Liver (tissue), 9 donors: Measurements from ENCODE around the gene PNKP. TPM values are rescaled to one million over a fixed set of nuclear protein-coding genes. Genes with fewer than 3 reads are reported as not detected.

Source experiments
- DNase-seq: peaks from one replicate; pipeline ENCODE4 v3.0.0-alpha.2; 2017; ENCODE audit warnings: low spot score
- H3K27ac ChIP-seq, 2 donors: one replicate each; pipeline ENCODE4 v1.7.0; 2013; ENCODE audit warnings: inconsistent platforms in 2 of 2, low read length in 2 of 2, control low read depth in 1 of 2, low read depth in 1 of 2, mild to moderate bottlenecking in 1 of 2
- H3K27me3 ChIP-seq, 4 donors: one replicate each; pipeline versions ENCODE4 v1.6.1 to v1.7.0; 2013; ENCODE audit warnings: low read length in 3 of 4, inconsistent platforms in 1 of 4, mild to moderate bottlenecking in 1 of 4, moderate library complexity in 1 of 4; ENCODE audit not compliant: control insufficient read depth in 4 of 4, insufficient read depth in 4 of 4
- H3K36me3 ChIP-seq, 4 donors: one replicate each; pipeline versions ENCODE4 v1.6.1 to v1.7.0; 2013; ENCODE audit warnings: low read length in 3 of 4, mild to moderate bottlenecking in 3 of 4, low read depth in 1 of 4, moderate library complexity in 1 of 4; ENCODE audit not compliant: control insufficient read depth in 4 of 4, insufficient read depth in 3 of 4
- H3K4me1 ChIP-seq, 4 donors: one replicate each; pipeline versions ENCODE4 v1.6.1 to v1.7.0; 2013; ENCODE audit warnings: low read length in 3 of 4, mild to moderate bottlenecking in 3 of 4, moderate library complexity in 1 of 4; ENCODE audit not compliant: control insufficient read depth in 4 of 4, insufficient read depth in 4 of 4
- H3K4me3 ChIP-seq, 3 donors: one replicate each; pipeline versions ENCODE4 v1.6.1 to v1.7.0; 2013; ENCODE audit warnings: low read length in 3 of 3, control low read depth in 1 of 3, low read depth in 1 of 3, mild to moderate bottlenecking in 1 of 3
- H3K9ac ChIP-seq, 2 donors: one replicate each; pipeline ENCODE4 v1.7.0; 2013; ENCODE audit warnings: low read length in 2 of 2, mild to moderate bottlenecking in 2 of 2, moderate library complexity in 2 of 2, control low read depth in 1 of 2, low read depth in 1 of 2
- H3K9me3 ChIP-seq, 4 donors: one replicate each; pipeline versions ENCODE4 v1.6.1 to v1.7.0; 2013; ENCODE audit warnings: low read length in 3 of 4; ENCODE audit not compliant: control insufficient read depth in 4 of 4
- ATF3 ChIP-seq: IDR thresholded peaks from 2 replicates; pipeline ENCODE4 v1.6.1; 2016; ENCODE audit warnings: antibody characterized with exemption
- CTCF ChIP-seq: fragments of 150-350 bp; IDR thresholded peaks from 2 replicates; pipeline ENCODE4 v1.5.1; 2017; ENCODE audit warnings: improper control_type of control experiment, low read depth, low read length; ENCODE audit not compliant: missing input control
- EGR1 ChIP-seq, 2 donors: IDR thresholded peaks; 2 replicates each; pipeline ENCODE4 v1.6.1; 2016 to 2018; ENCODE audit warnings: antibody characterized with exemption in 2 of 2, low read depth in 2 of 2
- FOXA1 ChIP-seq: IDR thresholded peaks from 2 replicates; pipeline ENCODE4 v1.6.1; 2016; ENCODE audit warnings: antibody characterized with exemption
- FOXA2 ChIP-seq: IDR thresholded peaks from 2 replicates; pipeline ENCODE4 v1.6.1; 2016; ENCODE audit warnings: antibody characterized with exemption
- GABPA ChIP-seq, 2 donors: IDR thresholded peaks in 1 of 2; conservative IDR thresholded peaks in 1 of 2; 2 replicates each; pipeline ENCODE4 v1.6.1; 2016; ENCODE audit warnings: antibody characterized with exemption in 2 of 2, mild to moderate bottlenecking in 1 of 2, moderate library complexity in 1 of 2
- HNF4A ChIP-seq, 2 donors: conservative IDR thresholded peaks; 2 replicates each; pipeline ENCODE4 v1.6.1; 2016; ENCODE audit warnings: antibody characterized with exemption in 2 of 2, mild to moderate bottlenecking in 2 of 2
- HNF4G ChIP-seq: IDR thresholded peaks from 2 replicates; pipeline ENCODE4 v1.6.1; 2016; ENCODE audit warnings: antibody characterized with exemption
- JUND ChIP-seq, 2 donors: IDR thresholded peaks; 2 replicates each; pipeline ENCODE4 v1.6.1; 2016; ENCODE audit warnings: antibody characterized with exemption in 2 of 2
- MAX ChIP-seq: IDR thresholded peaks from 2 replicates; pipeline ENCODE4 v1.6.1; 2016; ENCODE audit warnings: antibody characterized with exemption
- NR2F2 ChIP-seq: IDR thresholded peaks from 2 replicates; pipeline ENCODE4 v1.6.1; 2016; ENCODE audit warnings: antibody characterized with exemption
- RAD21 ChIP-seq, 2 donors: IDR thresholded peaks; 2 replicates each; pipeline ENCODE4 v1.6.1; 2016; ENCODE audit warnings: antibody characterized with exemption in 2 of 2, mild to moderate bottlenecking in 2 of 2
- REST ChIP-seq: IDR thresholded peaks from 2 replicates; pipeline ENCODE4 v1.6.1; 2016; ENCODE audit warnings: antibody characterized with exemption, mild to moderate bottlenecking
- RXRA ChIP-seq, 2 donors: IDR thresholded peaks; 2 replicates each; pipeline ENCODE4 v1.6.1; 2017 to 2018; ENCODE audit warnings: antibody characterized with exemption in 2 of 2, mild to moderate bottlenecking in 1 of 2
- SP1 ChIP-seq: IDR thresholded peaks from 2 replicates; pipeline ENCODE4 v1.6.1; 2018; ENCODE audit warnings: antibody characterized with exemption, mild to moderate bottlenecking
- TAF1 ChIP-seq: conservative IDR thresholded peaks from 2 replicates; pipeline ENCODE4 v1.6.1; 2016; ENCODE audit warnings: antibody characterized with exemption, mild to moderate bottlenecking
- YY1 ChIP-seq: IDR thresholded peaks from 2 replicates; pipeline ENCODE4 v1.6.1; 2016; ENCODE audit warnings: antibody characterized with exemption, mild to moderate bottlenecking
- ZBTB33 ChIP-seq: IDR thresholded peaks from 2 replicates; pipeline ENCODE4 v1.6.1; 2016; ENCODE audit warnings: antibody characterized with exemption
- WGBS: extraction: QIAGEN DNeasy Blood & Tissue Kit; methylation state at CpG from one replicate; pipeline ENCODE4 v1.1.7; 2013; 5-methylcytosine and 5-hydroxymethylcytosine counted together
- polyA plus RNA-seq, 2 donors: library from polyadenylated mRNA; stranded (reverse) in 1 of 2; unstranded in 1 of 2; fragments of 200-250 nt in 1 of 2; fragments of >200 nt in 1 of 2; fragmentation: Nextera tagmentation in 1 of 2; extraction: Ambion mirVana in 1 of 2; gene quantifications; one replicate each; pipeline versions ENCODE4 v1.2.1 to v1.2.3, GENCODE V29; 2013 to 2015
- total RNA-seq, 2 donors: library from RNA; depleted of rRNA; stranded (reverse); fragments of >200 nt; gene quantifications; one replicate each; pipeline ENCODE4 v1.2.3, GENCODE V29; 2014
- donor health status: healthy.
- donor health status: healthy.
- donor health status: healthy.
- donor health status: healthy.
- donor health status: healthy.

Gene PNKP
- total and polyA plus RNA-seq, 4 donors: 17.3 to 30.9 (median 19.8) TPM

GRCh38 chr19:49814010-49814409 is 53.4 kb downstream of the PNKP start (continued):
- TF ChIP-seq REST (no peak), NR2F2 (no peak), YY1 (no peak), RAD21 (IDR thresholded peaks at IDR 0.05) (no peak), GABPA (IDR thresholded peaks at IDR 0.05 in 1 of 2, conservative IDR thresholded peaks at IDR 0.05 in 1 of 2) (no peak), FOXA2 (no peak), ZBTB33 (no peak)

- peak within 1 kb of the TSS; percentile 37 to 86 for H3K9ac ChIP-seq
- WGBS: 2% methylated on average over 45 of the region's 45 CpGs
- H3K27ac ChIP-seq: peak within 1 kb of the TSS; percentile 81 to 82
- peak; percentile 93 for DNase-seq
- H3K27me3 ChIP-seq: no peaks in the 10 kb centered on the region
- H3K4me3 ChIP-seq: peak within 1 kb of the TSS; percentile 71 to 95 (median 93)
- no peaks in the 10 kb centered on the region for H3K9me3 ChIP-seq
- no peaks in the 10 kb centered on the region for H3K36me3 ChIP-seq
- peaks cover 1 to 33% (median 20%) of the 10 kb centered on the region in 4 donors for H3K4me1 ChIP-seq
- TF ChIP-seq HNF4G (no peak), SP1 (peak; percentile 68), RAD21 (IDR thresholded peaks at IDR 0.05) (peak; percentile 7 to 35), EGR1 (IDR thresholded peaks at IDR 0.05; ENCODE audit: low read depth in 2 of 2) (no peak), RXRA (IDR thresholded peaks at IDR 0.05) (peak in 1 of 2 donors; percentile 7), HNF4A (conservative IDR thresholded peaks at IDR 0.05) (peak in 1 of 2 donors; percentile 6), NR2F2 (peak; percentile 51), GABPA (IDR thresholded peaks at IDR 0.05 in 1 of 2, conservative IDR thresholded peaks at IDR 0.05 in 1 of 2) (peak; percentile 78 to 89), ATF3 (peak; percentile 30), JUND (IDR thresholded peaks at IDR 0.05) (no peak), YY1 (peak; percentile 100), ZBTB33 (no peak), REST (no peak), FOXA1 (peak; percentile 41), FOXA2 (peak; percentile 29), CTCF (peak; percentile 8), MAX (no peak), TAF1 (no peak)
Observed at GRCh38 chr19:49812997-49813861, 54.1 kb downstream of the PNKP start, which contains the start of gene FUZ. Gene FUZ (minus strand): TSS chr19:49813292. CDS start chr19:49813106, 186 bp downstream.
